Left lung (tissue), 10 donors: ENCODE results near the gene NCKAP1. TPM values are rescaled to one million over a fixed set of nuclear protein-coding genes. Genes with fewer than 3 reads are reported as not detected.
"Not testable (repeated sequence)": the region's sequence is repeated elsewhere in the genome, so short reads cannot be mapped to it uniquely, and the experiment has no call there.

Experiments
- ATAC-seq: fragments of 200-7000 bp; cut with Tn5 transposase; one replicate; pipeline ENCODE4 v1.9.1; 2020; ENCODE audit warnings: moderate library complexity
- DNase-seq, 4 donors: peaks; one replicate each; pipeline ENCODE4 v3.0.0-alpha.2; 2013 to 2020
- H3K27ac ChIP-seq, 2 donors: fragments of 200-600 bp; sonication (generic) in 1 of 2; one replicate each; pipeline versions ENCODE4 v1.5.0 to v1.8.0; 2020 to 2021
- H3K27me3 ChIP-seq, 2 donors: fragments of 200-600 bp; sonication (generic) in 1 of 2; one replicate each; pipeline versions ENCODE4 v1.5.0 to v1.8.0; 2020 to 2021
- H3K36me3 ChIP-seq, 2 donors: fragments of 200-600 bp; sonication (generic) in 1 of 2; one replicate each; pipeline versions ENCODE4 v1.5.0 to v1.8.0; 2020 to 2021
- H3K4me1 ChIP-seq, 2 donors: fragments of 200-600 bp; one replicate each; pipeline ENCODE4 v1.8.0; 2021
- H3K4me3 ChIP-seq, 2 donors: fragments of 200-600 bp; sonication (generic) in 1 of 2; one replicate each; pipeline versions ENCODE4 v1.5.0 to v1.8.0; 2020 to 2021; ENCODE audit warnings: mild to moderate bottlenecking in 1 of 2
- H3K9me3 ChIP-seq, 2 donors: fragments of 200-600 bp; sonication (generic) in 1 of 2; one replicate each; pipeline versions ENCODE4 v1.5.0 to v1.8.0; 2020 to 2021
- CTCF ChIP-seq, 2 donors: fragments of 200-600 bp; sonication (generic) in 1 of 2; IDR thresholded peaks; one replicate each; pipeline versions ENCODE4 v1.5.0 to v1.8.0; 2021; ENCODE audit warnings: antibody characterized with exemption in 2 of 2
- intact Hi-C, 2 donors: fragments of 100-400 bp; cut with DNase I; formaldehyde crosslinking; loops; one replicate each; pipeline versions ENCODE4 v1.11.2 to v1.14.2; 2022
- polyA plus RNA-seq, 6 donors: library from polyadenylated mRNA; unstranded; fragments of 120-200 nt; gene quantifications; one replicate each; pipeline ENCODE4 v1.2.1, GENCODE V29; 2013; ENCODE audit not compliant: insufficient read length in 6 of 6
- total RNA-seq, 2 donors: library from RNA; stranded (reverse); fragmentation: NEBNext Ultra II Directional; extraction: Animal tissue kit (Norgen Biotek cat#: 25700); gene quantifications; one replicate each; pipeline ENCODE4 v1.2.1, GENCODE V29; 2021
- donor health status: DM: no; HTN: yes; CAD: no.
- donor health status: DM: no; HTN: no; CAD: no.

The NCKAP1 gene
- total and polyA plus RNA-seq, 8 donors, result 98.3 to 128 (median 117) TPM

GRCh38 chr2:182971820-182972547 lies 66.3 kb downstream of the NCKAP1 start:
- no peak for TF ChIP-seq CTCF (IDR thresholded peaks at IDR 0.05)
- H3K4me1 ChIP-seq, result no peaks in the 10 kb centered on the region

GRCh38 chr2:182970486-182970885 lies 67.8 kb downstream of the NCKAP1 start:
- intact Hi-C loops, result no loop called here
- no peak overlapping the region for H3K27ac ChIP-seq
- DNase-seq, result no peak

More at GRCh38 chr2:182971820-182972547, 66.3 kb downstream of the NCKAP1 start:
- no peak for DNase-seq
- Histone ChIP-seq H3K27ac (no peak overlapping the region), H3K27me3 (no peaks in the 10 kb centered on the region), H3K9me3 (peaks cover 0 to 5% of the 10 kb centered on the region in 2 donors), H3K4me3 (no peak overlapping the region), H3K36me3 (peaks cover 0 to 23% of the 10 kb centered on the region in 2 donors)
- ATAC-seq, result no peak
- intact Hi-C loops, result no loop called here

GRCh38 chr2:182968493-182968892 lies 69.8 kb downstream of the NCKAP1 start:
- H3K9me3 ChIP-seq, result peaks cover 0 to 5% of the 10 kb centered on the region in 2 donors
- H3K4me3 ChIP-seq, result no peak overlapping the region
- intact Hi-C loops, result no loop called here
- ATAC-seq, result no peak
- H3K27me3 ChIP-seq, result no peaks in the 10 kb centered on the region
- DNase-seq, result no peak
- no peak for TF ChIP-seq CTCF (IDR thresholded peaks at IDR 0.05)
- H3K27ac ChIP-seq, result no peak overlapping the region
- H3K4me1 ChIP-seq, result no peaks in the 10 kb centered on the region
- H3K36me3 ChIP-seq, result peaks cover 0 to 26% of the 10 kb centered on the region in 2 donors

More at GRCh38 chr2:182970486-182970885, 67.8 kb downstream of the NCKAP1 start:
- no peak for TF ChIP-seq CTCF (IDR thresholded peaks at IDR 0.05)
- Histone ChIP-seq H3K27me3 (no peaks in the 10 kb centered on the region), H3K36me3 (peaks cover 0 to 27% of the 10 kb centered on the region in 2 donors), H3K9me3 (peaks cover 0 to 5% of the 10 kb centered on the region in 2 donors), H3K4me1 (no peaks in the 10 kb centered on the region), H3K4me3 (no peak overlapping the region)
- no peak for ATAC-seq

- H3K9me3 ChIP-seq, ATAC-seq, H3K4me1 ChIP-seq, H3K27ac ChIP-seq, H3K4me3 ChIP-seq, intact Hi-C loops, H3K27me3 ChIP-seq: not testable (repeated sequence)
- H3K36me3 ChIP-seq, result peaks cover 0 to 28% of the 10 kb centered on the region in 2 donors
- peak in 1 of 4 donors; percentile 40 for DNase-seq
These were observed 71.9 kb downstream of the NCKAP1 start for GRCh38 chr2:182966356-182966755.

GRCh38 chr2:182962641-182963040 lies 75.6 kb downstream of the NCKAP1 start:
- H3K27me3 ChIP-seq, result no peaks in the 10 kb centered on the region
- H3K4me3 ChIP-seq, result no peak overlapping the region
- H3K27ac ChIP-seq, result no peak overlapping the region
- H3K9me3 ChIP-seq, result no peaks in the 10 kb centered on the region
- peaks cover 0 to 27% of the 10 kb centered on the region in 2 donors for H3K36me3 ChIP-seq
- no peaks in the 10 kb centered on the region for H3K4me1 ChIP-seq
- ATAC-seq (no peak), DNase-seq (no peak)
- no peak for TF ChIP-seq CTCF (IDR thresholded peaks at IDR 0.05)
- intact Hi-C loops, result no loop called here

GRCh38 chr2:182960869-182961268 lies 77.4 kb downstream of the NCKAP1 start:
- intact Hi-C loops, H3K9me3 ChIP-seq, H3K27ac ChIP-seq, DNase-seq, ATAC-seq, H3K4me3 ChIP-seq, H3K4me1 ChIP-seq, H3K27me3 ChIP-seq: not testable (repeated sequence)
- H3K36me3 ChIP-seq, result peaks cover 0 to 23% of the 10 kb centered on the region in 2 donors
